WTC11 (cell line): ENCODE measurements around the gene SUZ12. TPM values are rescaled to one million over a fixed set of nuclear protein-coding genes. Genes with fewer than 3 reads are reported as not detected.
"Not testable (repeated sequence)": the region's sequence is repeated elsewhere in the genome, so short reads cannot be mapped to it uniquely, and the experiment has no call there.

Experiments
- ATAC-seq: fragments of 200-7000 bp; cut with Tn5 transposase; 2 replicates; pipeline ENCODE4 v1.10.0; 2021; ENCODE audit warnings: mild to moderate bottlenecking, moderate library complexity
- CTCF ChIA-PET: fragments of 300-600 bp; sonication (Branson Sonifier 250); formaldehyde crosslinking; loops from one replicate; lab custom pipeline; 2021; ENCODE audit warnings: antibody characterized with exemption; lab: Charles Lee
- POLR2A ChIA-PET: fragments of 350-600 bp; sonication (Branson Sonifier 250); formaldehyde crosslinking; loops from one replicate; lab custom pipeline; 2021; ENCODE audit warnings: antibody characterized with exemption; lab: Charles Lee
- DNase-seq: peaks from one replicate; pipeline ENCODE4 v3.0.0; 2021; ENCODE audit warnings: low spot score
- H3K27ac Mint-ChIP-seq: 2 replicates; pipeline ENCODE4 v1.8.0; 2021; ENCODE audit warnings: mixed read lengths
- H3K27me3 Mint-ChIP-seq: 2 replicates; pipeline ENCODE4 v1.8.0; 2021; ENCODE audit warnings: low read depth, mild to moderate bottlenecking, moderate library complexity, mixed read lengths
- H3K36me3 Mint-ChIP-seq: 2 replicates; pipeline ENCODE4 v1.8.0; 2021; ENCODE audit warnings: mixed read lengths
- H3K4me1 Mint-ChIP-seq: 2 replicates; pipeline ENCODE4 v1.8.0; 2022; ENCODE audit warnings: mixed read lengths
- H3K4me3 Mint-ChIP-seq: 2 replicates; pipeline ENCODE4 v1.8.0; 2021; ENCODE audit warnings: mild to moderate bottlenecking, moderate library complexity, mixed read lengths
- H3K9me3 Mint-ChIP-seq: 2 replicates; pipeline ENCODE4 v1.8.0; 2021; ENCODE audit warnings: mixed read lengths
- HMGA2 ChIP-seq: fragments of 250-450 bp; sonication (Bioruptor Pico); IDR thresholded peaks from 2 replicates; pipeline ENCODE4 v1.4.0; 2021; ENCODE audit warnings: mild to moderate bottlenecking, moderate library complexity
- total RNA-seq: library from RNA; stranded (reverse); gene quantifications from 3 replicates; pipeline ENCODE4 v1.2.3, GENCODE V29; 2021

SUZ12 gene
- total RNA-seq, 1 experiment from 2014 or later, result 28.4 TPM

DNA sequence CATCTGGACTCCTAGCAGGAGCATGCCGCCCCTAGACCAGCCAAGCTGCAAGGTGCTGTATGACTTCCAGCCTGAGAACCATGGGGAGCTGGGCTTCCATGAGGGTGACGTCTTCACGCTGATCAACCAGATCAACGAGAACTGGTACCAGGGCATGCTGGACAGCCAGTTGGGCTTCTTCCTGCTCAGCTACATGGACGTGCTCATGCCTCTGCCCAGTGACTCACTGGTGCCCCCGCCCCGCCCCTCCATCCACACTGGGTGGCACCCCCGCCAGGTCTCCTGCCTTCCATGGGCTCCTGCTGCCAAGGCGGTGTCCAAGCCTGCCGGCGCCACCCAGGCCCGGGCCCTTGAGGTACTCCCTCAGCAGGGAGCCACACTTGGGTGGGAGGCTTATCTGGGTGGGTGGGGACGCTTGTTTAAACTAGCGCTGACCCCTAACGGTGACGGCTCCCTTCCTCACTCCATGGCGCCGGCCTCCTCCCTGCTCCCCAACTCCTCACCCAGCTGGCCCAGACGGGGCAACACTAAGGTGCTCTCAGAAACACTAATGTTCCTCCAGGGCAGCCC lies 104.6 kb downstream of the SUZ12 start:
- peaks cover 30% of the 10 kb centered on the region for H3K36me3 Mint-ChIP-seq
- H3K27me3 Mint-ChIP-seq, DNase-seq, H3K4me1 Mint-ChIP-seq, POLR2A ChIA-PET, ATAC-seq, H3K9me3 Mint-ChIP-seq, CTCF ChIA-PET, H3K4me3 Mint-ChIP-seq, H3K27ac Mint-ChIP-seq: not testable (repeated sequence)

GRCh38 chr17:32042266-32042665 lies 105.5 kb downstream of the SUZ12 start:
- POLR2A ChIA-PET, CTCF ChIA-PET, ATAC-seq: not testable (repeated sequence)

GRCh38 chr17:32045611-32046010 lies 108.8 kb downstream of the SUZ12 start:
- H3K4me1 Mint-ChIP-seq, H3K27me3 Mint-ChIP-seq, H3K9me3 Mint-ChIP-seq, POLR2A ChIA-PET, CTCF ChIA-PET, H3K4me3 Mint-ChIP-seq, ATAC-seq, DNase-seq, H3K27ac Mint-ChIP-seq: not testable (repeated sequence)
- peak; percentile 49; the same call in 1 of the 2 replicates for TF ChIP-seq HMGA2 (CRISPR knock-in tag)
- peaks cover 12% of the 10 kb centered on the region for H3K36me3 Mint-ChIP-seq

More at GRCh38 chr17:32042266-32042665, 105.5 kb downstream of the SUZ12 start:
- H3K36me3 Mint-ChIP-seq, result peaks cover 24% of the 10 kb centered on the region
- not testable (repeated sequence) for DNase-seq, H3K4me1 Mint-ChIP-seq, H3K4me3 Mint-ChIP-seq, H3K9me3 Mint-ChIP-seq, H3K27ac Mint-ChIP-seq, H3K27me3 Mint-ChIP-seq

DNA sequence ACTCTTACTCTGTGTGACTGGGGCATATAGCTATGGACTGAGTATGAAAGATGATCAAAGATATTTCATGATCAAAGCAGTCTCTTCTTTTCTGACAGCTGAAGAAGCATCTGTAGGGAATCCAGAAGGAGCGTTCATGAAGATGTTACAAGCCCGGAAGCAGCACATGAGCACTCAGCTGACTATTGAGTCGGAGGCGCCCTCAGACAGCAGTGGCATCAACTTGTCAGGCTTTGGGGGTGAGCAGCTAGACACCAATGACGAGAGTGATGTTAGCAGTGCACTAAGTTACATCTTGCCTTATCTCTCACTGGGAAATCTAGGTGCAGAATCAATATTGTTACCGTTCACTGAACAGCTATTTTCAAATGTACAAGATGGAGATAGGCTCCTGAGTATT lies 110.9 kb downstream of the SUZ12 start:
- H3K27me3 Mint-ChIP-seq, H3K27ac Mint-ChIP-seq, H3K4me1 Mint-ChIP-seq, H3K4me3 Mint-ChIP-seq, H3K36me3 Mint-ChIP-seq, H3K9me3 Mint-ChIP-seq, CTCF ChIA-PET, POLR2A ChIA-PET, DNase-seq, ATAC-seq: not testable (repeated sequence)

Other genes starting within 250 kb of the SUZ12 start
- 37.5 to 41.2 TPM (median 39.1 TPM) in 3 replicates for gene COPRS, start 77.8 kb upstream of the SUZ12 start, total RNA-seq
- gene UTP6, start 35.3 kb upstream of the SUZ12 start, total RNA-seq, result 72.6 to 84.2 TPM (median 79.5 TPM) in 3 replicates
- 18.7 to 20.7 TPM (median 20.6 TPM) in 3 replicates for gene LRRC37B, start 70.4 kb downstream of the SUZ12 start, total RNA-seq
- 28.9 to 32.8 TPM (median 32.4 TPM) in 3 replicates for gene RHOT1, start 205.5 kb downstream of the SUZ12 start, total RNA-seq